ENCODE measurements around the gene DOP1A.
"Not testable (repeated sequence)": the region's sequence is repeated elsewhere in the genome, so short reads cannot be mapped to it uniquely, and the experiment has no call there.

DNA sequence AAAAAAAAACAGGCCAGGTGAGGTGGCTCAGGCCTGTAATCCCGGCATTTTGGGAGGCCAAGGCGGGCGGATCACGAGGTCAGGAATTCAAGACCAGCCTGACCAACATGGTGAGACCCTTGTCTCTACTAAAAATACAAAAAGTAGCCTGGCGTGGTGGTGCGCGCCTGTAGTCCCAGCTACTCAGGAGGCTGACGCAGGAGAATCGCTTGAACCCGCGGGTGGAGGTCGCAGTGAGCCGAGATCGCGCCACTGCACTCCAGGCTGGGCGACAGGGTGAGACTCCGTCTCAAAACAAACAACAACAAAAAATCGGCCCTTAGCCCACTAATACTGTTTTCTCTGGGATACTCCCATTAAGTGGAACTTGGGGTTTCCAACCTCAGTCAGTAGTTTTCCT, 124.5 kb downstream of the DOP1A start:
- TF ChIP-seq, protein P1, sequence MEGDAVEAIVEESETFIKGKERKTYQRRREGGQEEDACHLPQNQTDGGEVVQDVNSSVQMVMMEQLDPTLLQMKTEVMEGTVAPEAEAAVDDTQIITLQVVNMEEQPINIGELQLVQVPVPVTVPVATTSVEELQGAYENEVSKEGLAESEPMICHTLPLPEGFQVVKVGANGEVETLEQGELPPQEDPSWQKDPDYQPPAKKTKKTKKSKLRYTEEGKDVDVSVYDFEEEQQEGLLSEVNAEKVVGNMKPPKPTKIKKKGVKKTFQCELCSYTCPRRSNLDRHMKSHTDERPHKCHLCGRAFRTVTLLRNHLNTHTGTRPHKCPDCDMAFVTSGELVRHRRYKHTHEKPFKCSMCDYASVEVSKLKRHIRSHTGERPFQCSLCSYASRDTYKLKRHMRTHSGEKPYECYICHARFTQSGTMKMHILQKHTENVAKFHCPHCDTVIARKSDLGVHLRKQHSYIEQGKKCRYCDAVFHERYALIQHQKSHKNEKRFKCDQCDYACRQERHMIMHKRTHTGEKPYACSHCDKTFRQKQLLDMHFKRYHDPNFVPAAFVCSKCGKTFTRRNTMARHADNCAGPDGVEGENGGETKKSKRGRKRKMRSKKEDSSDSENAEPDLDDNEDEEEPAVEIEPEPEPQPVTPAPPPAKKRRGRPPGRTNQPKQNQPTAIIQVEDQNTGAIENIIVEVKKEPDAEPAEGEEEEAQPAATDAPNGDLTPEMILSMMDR (IDR thresholded peaks at IDR 0.05): not testable (repeated sequence)
- TF ChIP-seq POLR2A (IDR thresholded peaks at IDR 0.05): not testable (repeated sequence)

All from testis (tissue), 2 donors.